Kidney (tissue), 14 donors: Measurements from ENCODE around the gene GMIP. TPM values are rescaled to one million over a fixed set of nuclear protein-coding genes. Genes with fewer than 3 reads are reported as not detected.

Experiments used
- DNase-seq, 5 donors: peaks; one replicate each; pipeline ENCODE4 v3.0.0-alpha.2; 2013 to 2020
- FAIRE-seq: peaks from 2 replicates; lab custom pipeline; 2012; peaks lifted over from hg19 to GRCh38; lab: Jason Lieb, UNC
- H3K27ac ChIP-seq, 2 donors: one replicate each; pipeline ENCODE4 v1.7.0; 2013; ENCODE audit warnings: low read depth in 2 of 2, low read length in 2 of 2, inconsistent platforms in 1 of 2
- H3K27me3 ChIP-seq: one replicate; pipeline ENCODE4 v1.7.1; 2013; ENCODE audit warnings: low read length, inconsistent platforms; ENCODE audit not compliant: control insufficient read depth, insufficient read depth
- H3K36me3 ChIP-seq, 3 donors: one replicate each; pipeline versions ENCODE4 v1.7.0 to v1.7.1; 2013; ENCODE audit warnings: low read length in 3 of 3, control low read depth in 1 of 3, inconsistent platforms in 1 of 3; ENCODE audit not compliant: insufficient read depth in 3 of 3, control insufficient read depth in 2 of 3
- H3K4me1 ChIP-seq, 3 donors: one replicate each; pipeline versions ENCODE4 v1.7.0 to v1.7.1; 2013; ENCODE audit warnings: low read length in 3 of 3, inconsistent platforms in 1 of 3, low read depth in 1 of 3; ENCODE audit not compliant: control insufficient read depth in 2 of 3, insufficient read depth in 2 of 3
- H3K4me3 ChIP-seq, 3 donors: one replicate each; pipeline versions ENCODE4 v1.7.0 to v1.8.1; 2013; ENCODE audit warnings: low read length in 3 of 3, control low read depth in 1 of 3, inconsistent platforms in 1 of 3
- H3K9ac ChIP-seq, 3 donors: one replicate each; pipeline versions ENCODE4 v1.7.0 to v1.7.1; 2013; ENCODE audit warnings: low read length in 3 of 3, control low read depth in 1 of 3, inconsistent platforms in 1 of 3
- H3K9me3 ChIP-seq, 3 donors: one replicate each; pipeline versions ENCODE4 v1.7.0 to v1.7.1; 2013; ENCODE audit warnings: low read length in 3 of 3, control low read depth in 1 of 3, inconsistent platforms in 1 of 3; ENCODE audit not compliant: control insufficient read depth in 2 of 3, insufficient read depth in 1 of 3
- CTCF ChIP-seq: IDR thresholded peaks from 3 replicates; pipeline ENCODE4 v1.5.1; 2012; ENCODE audit warnings: mild to moderate bottlenecking, moderate library complexity, borderline replicate concordance; ENCODE audit not compliant: insufficient read depth; ENCODE audit errors: extremely low read depth
- intact Hi-C: fragments of 100-400 bp; cut with DNase I; formaldehyde crosslinking; loops from one replicate; pipeline ENCODE4 v1.11.1; 2022
- polyA plus RNA-seq: library from polyadenylated mRNA; stranded (reverse); fragments of 350-450 nt; fragmentation: Illumina TruSeq; extraction: RNeasy Lipid Tissue Mini Kit (QIAGEN cat#74804); gene quantifications from one replicate; pipeline ENCODE4 v1.2.3, GENCODE V29; 2014; ENCODE audit warnings: low read depth, low replicate concordance; ENCODE audit not compliant: insufficient read depth
- total RNA-seq: library from RNA; stranded (reverse); fragmentation: NEBNext Ultra II Directional; extraction: Animal tissue kit (Norgen Biotek cat#: 25700); gene quantifications from one replicate; pipeline ENCODE4 v1.2.1, GENCODE V29; 2021
- donor health status: control.
- donor health status: control.
- donor health status: control.
- donor health status: control.
- donor health status: control.
- donor health status: DM: yes; HTN: yes; CAD: no.
- donor health status: Normal renal cell carcinoma (clear cell type).

Gene GMIP
- total and polyA plus RNA-seq, 2 donors from 2014 or later, result 3.3 to 18.8 TPM

DNA sequence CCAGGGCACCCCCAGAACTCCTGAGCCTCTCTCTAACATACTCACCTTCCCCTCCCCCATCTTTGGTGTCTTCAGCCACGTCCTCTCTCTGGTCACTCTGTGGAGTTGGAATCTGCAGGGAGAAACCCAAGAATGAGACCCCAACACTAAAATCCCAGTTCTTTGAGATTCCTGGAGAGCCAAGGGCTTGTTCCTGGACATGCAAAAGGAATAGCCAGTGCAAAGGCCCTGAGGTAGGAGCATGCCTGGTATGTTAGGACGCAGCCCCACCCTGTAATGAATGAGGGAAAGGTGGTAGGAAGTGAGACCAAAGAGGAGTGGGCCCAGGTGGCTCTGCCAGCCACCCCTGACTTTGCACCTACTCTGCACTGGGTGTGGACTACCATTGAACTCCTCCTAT, 13.0 kb downstream of the GMIP start:
- H3K4me1 ChIP-seq, result peaks cover 0 to 3% (median 0%) of the 10 kb centered on the region in 3 donors
- no peaks in the 10 kb centered on the region for H3K27me3 ChIP-seq
- no peak for TF ChIP-seq CTCF
- H3K4me3 ChIP-seq, result no peak overlapping the region
- H3K9ac ChIP-seq, result no peak overlapping the region
- FAIRE-seq (no peak), DNase-seq (no peak)
- no peak overlapping the region for H3K27ac ChIP-seq
- H3K36me3 ChIP-seq, result no peaks in the 10 kb centered on the region
- H3K9me3 ChIP-seq, result no peaks in the 10 kb centered on the region
- intact Hi-C loops, result no loop called here

DNA sequence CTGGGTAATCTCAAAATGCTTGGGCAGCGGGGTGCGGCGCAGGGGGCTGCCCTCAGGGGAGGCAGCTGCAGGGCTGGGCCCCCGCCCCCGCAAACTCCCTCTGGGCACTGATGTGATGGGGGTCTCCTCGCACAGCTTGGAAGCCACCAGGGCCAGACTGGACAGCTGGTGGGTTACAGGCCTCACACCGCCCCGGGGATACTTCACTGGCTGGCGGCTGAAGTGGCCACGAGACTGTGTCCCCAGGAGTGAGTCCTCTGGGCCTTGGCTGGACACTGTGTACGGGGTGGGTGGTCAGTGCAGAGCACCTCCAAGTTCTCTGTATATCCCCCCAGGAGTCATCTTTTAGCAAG, 13.4 kb downstream of the GMIP start:
- H3K27ac ChIP-seq, result no peak overlapping the region
- DNase-seq, result peak in 1 of 5 donors; percentile 72
- H3K36me3 ChIP-seq, result no peaks in the 10 kb centered on the region
- intact Hi-C loops, result no loop called here
- H3K9me3 ChIP-seq, result no peaks in the 10 kb centered on the region
- no peak overlapping the region for H3K4me3 ChIP-seq
- FAIRE-seq, result no peak
- H3K4me1 ChIP-seq, result peaks cover 0 to 3% (median 0%) of the 10 kb centered on the region in 3 donors
- no peaks in the 10 kb centered on the region for H3K27me3 ChIP-seq
- no peak for TF ChIP-seq CTCF
- no peak overlapping the region for H3K9ac ChIP-seq

DNA sequence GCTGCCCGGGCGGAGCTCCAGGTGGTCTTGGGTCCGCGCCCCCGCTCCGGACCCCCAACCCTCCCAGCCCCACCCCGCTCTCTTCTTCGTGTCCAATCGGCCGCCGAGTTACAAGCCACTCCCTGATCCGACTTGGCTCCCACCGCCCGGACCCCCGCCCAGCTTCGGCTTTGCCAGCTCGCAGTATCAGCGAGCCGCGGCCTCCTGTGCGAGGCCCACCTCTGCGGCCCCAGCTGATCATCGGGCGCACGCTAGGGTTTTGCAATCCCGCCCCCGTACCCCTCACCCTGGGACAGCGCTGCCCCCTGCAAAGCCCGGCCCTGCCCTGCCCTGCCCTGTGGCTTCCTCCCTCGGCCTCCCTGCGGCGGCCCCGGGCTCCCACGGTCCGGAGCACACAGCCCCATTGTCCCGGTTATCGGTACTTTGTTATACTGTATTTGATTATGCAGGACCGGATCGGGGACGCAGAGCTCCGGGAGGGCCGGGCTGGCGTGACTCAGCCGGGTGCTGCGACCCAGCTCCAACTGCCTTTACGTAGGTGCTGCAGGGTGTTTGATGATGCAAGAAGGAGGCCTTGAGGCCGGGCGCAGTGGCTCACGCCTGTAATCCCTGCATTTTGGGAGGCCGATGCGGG, 14.8 kb downstream of the GMIP start:
- Histone ChIP-seq H3K36me3 (no peaks in the 10 kb centered on the region), H3K9ac (no peak overlapping the region), H3K9me3 (no peaks in the 10 kb centered on the region), H3K4me1 (peaks cover 0 to 3% (median 0%) of the 10 kb centered on the region in 3 donors), H3K4me3 (peak overlapping the region in 2 of 3 donors; percentile 26 to 44), H3K27me3 (no peaks in the 10 kb centered on the region), H3K27ac (no peak overlapping the region)
- intact Hi-C loops, result no loop called here
- DNase-seq, result peak; percentile 85 to 93 (median 89)
- FAIRE-seq, result no peak
- no peak for TF ChIP-seq CTCF
